ENCODE data around the gene NUPR1.

- TF ChIP-seq, protein P1, sequence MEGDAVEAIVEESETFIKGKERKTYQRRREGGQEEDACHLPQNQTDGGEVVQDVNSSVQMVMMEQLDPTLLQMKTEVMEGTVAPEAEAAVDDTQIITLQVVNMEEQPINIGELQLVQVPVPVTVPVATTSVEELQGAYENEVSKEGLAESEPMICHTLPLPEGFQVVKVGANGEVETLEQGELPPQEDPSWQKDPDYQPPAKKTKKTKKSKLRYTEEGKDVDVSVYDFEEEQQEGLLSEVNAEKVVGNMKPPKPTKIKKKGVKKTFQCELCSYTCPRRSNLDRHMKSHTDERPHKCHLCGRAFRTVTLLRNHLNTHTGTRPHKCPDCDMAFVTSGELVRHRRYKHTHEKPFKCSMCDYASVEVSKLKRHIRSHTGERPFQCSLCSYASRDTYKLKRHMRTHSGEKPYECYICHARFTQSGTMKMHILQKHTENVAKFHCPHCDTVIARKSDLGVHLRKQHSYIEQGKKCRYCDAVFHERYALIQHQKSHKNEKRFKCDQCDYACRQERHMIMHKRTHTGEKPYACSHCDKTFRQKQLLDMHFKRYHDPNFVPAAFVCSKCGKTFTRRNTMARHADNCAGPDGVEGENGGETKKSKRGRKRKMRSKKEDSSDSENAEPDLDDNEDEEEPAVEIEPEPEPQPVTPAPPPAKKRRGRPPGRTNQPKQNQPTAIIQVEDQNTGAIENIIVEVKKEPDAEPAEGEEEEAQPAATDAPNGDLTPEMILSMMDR (IDR thresholded peaks at IDR 0.05 in 4 of 5, conservative IDR thresholded peaks at IDR 0.05 in 1 of 5): no peak
- TF ChIP-seq POLR2A (IDR thresholded peaks at IDR 0.05): no peak
Measured at GRCh38 chr16:28563218-28563617, 24.4 kb upstream of the NUPR1 start.
